Endodermal cell (in vitro differentiated cells): ENCODE measurements around the gene MTHFD1L. TPM values are rescaled to one million over a fixed set of nuclear protein-coding genes. Genes with fewer than 3 reads are reported as not detected.

Experiments
- DNase-seq: peaks from one replicate; pipeline ENCODE4 v3.0.0-alpha.2; 2017
- H3K27ac ChIP-seq: 2 replicates; pipeline ENCODE4 v1.5.1; 2013; ENCODE audit warnings: mild to moderate bottlenecking, low read depth, low read length, moderate library complexity
- H3K27me3 ChIP-seq: 2 replicates; pipeline ENCODE4 v1.6.1; 2013; ENCODE audit warnings: mild to moderate bottlenecking, low read length, moderate library complexity; ENCODE audit not compliant: insufficient read depth, control insufficient read depth, poor library complexity, severe bottlenecking
- H3K36me3 ChIP-seq: 2 replicates; pipeline ENCODE4 v1.7.0; 2013; ENCODE audit warnings: mild to moderate bottlenecking, low read length, moderate library complexity; ENCODE audit not compliant: control insufficient read depth, insufficient read depth
- H3K4me1 ChIP-seq: one replicate; pipeline ENCODE4 v1.7.0; 2013; ENCODE audit warnings: low read length; ENCODE audit not compliant: control insufficient read depth, insufficient read depth
- H3K4me3 ChIP-seq: 2 replicates; pipeline ENCODE4 v1.5.1; 2013; ENCODE audit warnings: mild to moderate bottlenecking, low read length, moderate library complexity
- H3K9ac ChIP-seq: 2 replicates; pipeline ENCODE4 v1.6.1; 2013; ENCODE audit warnings: mild to moderate bottlenecking, low read length, moderate library complexity; ENCODE audit not compliant: poor library complexity, severe bottlenecking; ENCODE audit errors: extremely low read depth
- H3K9me3 ChIP-seq: 2 replicates; pipeline ENCODE4 v1.6.1; 2013; ENCODE audit warnings: mild to moderate bottlenecking, low read length, moderate library complexity; ENCODE audit not compliant: control insufficient read depth
- H3K27ac Mint-ChIP-seq: 2 replicates; pipeline ENCODE4 v1.8.0; 2020; ENCODE audit warnings: mixed read lengths
- H3K27me3 Mint-ChIP-seq: 2 replicates; pipeline ENCODE4 v1.8.0; 2021; ENCODE audit warnings: mild to moderate bottlenecking, mixed read lengths; ENCODE audit not compliant: insufficient read depth
- H3K36me3 Mint-ChIP-seq: 2 replicates; pipeline ENCODE4 v1.8.0; 2020; ENCODE audit warnings: low read depth, mixed read lengths
- H3K4me1 Mint-ChIP-seq: 2 replicates; pipeline ENCODE4 v1.8.0; 2020; ENCODE audit warnings: mixed read lengths
- H3K4me3 Mint-ChIP-seq: 2 replicates; pipeline ENCODE4 v1.8.0; 2020; ENCODE audit warnings: mild to moderate bottlenecking, moderate library complexity, mixed read lengths
- H3K9me3 Mint-ChIP-seq: 2 replicates; pipeline ENCODE4 v1.8.0; 2020; ENCODE audit warnings: mild to moderate bottlenecking, mixed read lengths
- WGBS, 2 experiments: methylation state at CpG; one replicate each; pipeline versions ENCODE4 v1.1.5 to v1.1.7; 2013; ENCODE audit warnings: missing lambda C conversion rate in 2 of 2, mixed read lengths in 1 of 2; ENCODE audit not compliant: insufficient coverage in 1 of 2, insufficient read length in 1 of 2; 5-methylcytosine and 5-hydroxymethylcytosine counted together
- total RNA-seq, 2 donors: library from RNA; stranded (reverse); fragmentation: NEBNext Ultra II Directional in 1 of 2; extraction: Animal tissue kit (Norgen Biotek cat#: 25700) in 1 of 2; gene quantifications; 2 replicates in 1 of 2; 3 replicates in 1 of 2; pipeline ENCODE4 v1.2.1, GENCODE V29; 2021
- TF ChIP-seq, protein P1 (sequence below): fragments of 200-600 bp; sonication (generic); conservative IDR thresholded peaks from 2 replicates; pipeline ENCODE4 v1.5.0; 2021; ENCODE audit warnings: antibody characterized with exemption, mild to moderate bottlenecking

The MTHFD1L gene
- total RNA-seq, 2 donors from 2014 or later: 70.2 to 72.6 TPM

DNA sequence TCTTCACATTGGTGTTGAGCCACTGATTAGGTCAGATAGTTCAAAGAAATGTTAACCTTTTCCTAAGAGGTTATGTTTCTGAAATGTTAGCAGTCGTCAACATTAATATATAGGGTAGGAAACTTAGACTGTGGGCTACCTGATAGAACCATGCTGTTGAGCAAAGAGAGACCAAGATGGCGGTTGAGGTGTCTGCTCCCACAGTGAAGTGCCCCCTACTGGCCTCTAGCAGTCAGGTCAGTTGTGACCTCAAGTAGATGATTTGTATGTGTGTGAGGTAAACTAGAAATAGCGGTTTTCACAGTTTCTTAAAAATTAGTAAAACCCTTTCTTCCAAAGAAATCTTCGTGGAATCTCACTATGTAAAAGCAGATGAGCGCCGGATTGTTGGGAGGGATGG is 40.3 kb downstream of the MTHFD1L start:
- Mint-ChIP-seq H3K4me1 (peaks cover 3% of the 10 kb centered on the region), H3K9me3 (no peaks in the 10 kb centered on the region), H3K27ac (no peak overlapping the region), H3K4me3 (no peak overlapping the region), H3K27me3 (no peaks in the 10 kb centered on the region), H3K36me3 (peaks cover 32% of the 10 kb centered on the region)
- DNase-seq: no peak
- Histone ChIP-seq H3K36me3 (peaks cover 63% of the 10 kb centered on the region), H3K4me1 (no peaks in the 10 kb centered on the region), H3K4me3 (no peak overlapping the region), H3K9me3 (no peaks in the 10 kb centered on the region), H3K27me3 (no peaks in the 10 kb centered on the region), H3K9ac (no peak overlapping the region), H3K27ac (no peak overlapping the region)
- WGBS, 2 experiments: 50 to 76% methylated on average over 2 to 6 of the region's 6 CpGs
- TF ChIP-seq, protein P1, sequence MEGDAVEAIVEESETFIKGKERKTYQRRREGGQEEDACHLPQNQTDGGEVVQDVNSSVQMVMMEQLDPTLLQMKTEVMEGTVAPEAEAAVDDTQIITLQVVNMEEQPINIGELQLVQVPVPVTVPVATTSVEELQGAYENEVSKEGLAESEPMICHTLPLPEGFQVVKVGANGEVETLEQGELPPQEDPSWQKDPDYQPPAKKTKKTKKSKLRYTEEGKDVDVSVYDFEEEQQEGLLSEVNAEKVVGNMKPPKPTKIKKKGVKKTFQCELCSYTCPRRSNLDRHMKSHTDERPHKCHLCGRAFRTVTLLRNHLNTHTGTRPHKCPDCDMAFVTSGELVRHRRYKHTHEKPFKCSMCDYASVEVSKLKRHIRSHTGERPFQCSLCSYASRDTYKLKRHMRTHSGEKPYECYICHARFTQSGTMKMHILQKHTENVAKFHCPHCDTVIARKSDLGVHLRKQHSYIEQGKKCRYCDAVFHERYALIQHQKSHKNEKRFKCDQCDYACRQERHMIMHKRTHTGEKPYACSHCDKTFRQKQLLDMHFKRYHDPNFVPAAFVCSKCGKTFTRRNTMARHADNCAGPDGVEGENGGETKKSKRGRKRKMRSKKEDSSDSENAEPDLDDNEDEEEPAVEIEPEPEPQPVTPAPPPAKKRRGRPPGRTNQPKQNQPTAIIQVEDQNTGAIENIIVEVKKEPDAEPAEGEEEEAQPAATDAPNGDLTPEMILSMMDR: peak; percentile 74

DNA sequence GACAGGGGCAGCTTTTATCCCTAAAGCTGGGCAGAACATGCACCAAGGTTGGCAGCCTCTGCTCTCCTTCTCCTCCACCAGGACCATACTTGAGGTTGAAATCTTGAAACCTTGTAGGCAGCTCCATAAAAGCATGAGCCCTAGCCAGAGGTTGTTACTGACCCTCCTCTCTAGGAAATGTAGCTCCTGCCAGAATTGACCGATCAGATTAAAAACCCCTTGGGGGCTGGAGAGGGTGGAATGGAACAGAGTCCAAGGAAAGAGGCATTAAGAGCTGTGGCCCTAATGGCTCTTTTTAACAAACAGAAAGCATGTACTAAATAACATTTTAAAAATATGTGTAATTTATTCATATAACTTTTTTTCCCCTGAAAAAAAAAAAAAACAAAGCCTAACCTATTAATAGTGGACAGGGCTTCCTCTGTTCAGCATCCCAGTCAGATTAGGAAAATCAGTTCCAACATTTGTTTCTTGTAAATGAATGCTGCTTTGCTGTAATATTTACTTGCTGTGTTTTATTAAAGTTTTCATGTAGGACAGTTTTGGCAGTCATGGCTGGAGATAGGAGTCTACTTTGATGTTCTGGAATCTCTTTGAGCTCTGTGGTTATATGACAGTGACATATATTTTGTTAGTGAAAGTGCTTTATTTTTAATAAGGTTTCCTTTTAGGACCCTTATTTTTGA is 41.3 kb downstream of the MTHFD1L start:
- Histone ChIP-seq H3K4me3 (no peak overlapping the region), H3K36me3 (peaks cover 66% of the 10 kb centered on the region), H3K9me3 (no peaks in the 10 kb centered on the region), H3K27ac (no peak overlapping the region), H3K9ac (no peak overlapping the region), H3K27me3 (no peaks in the 10 kb centered on the region), H3K4me1 (no peaks in the 10 kb centered on the region)
- Mint-ChIP-seq H3K27me3 (no peaks in the 10 kb centered on the region), H3K4me1 (peaks cover 3% of the 10 kb centered on the region), H3K9me3 (no peaks in the 10 kb centered on the region), H3K4me3 (no peak overlapping the region), H3K36me3 (peaks cover 39% of the 10 kb centered on the region), H3K27ac (no peak overlapping the region)
- DNase-seq: no peak
- WGBS, 2 experiments: 95% methylated on average over 1 of the region's 1 CpG; no CpG with 5 or more reads in 1 of the 2 experiments
- TF ChIP-seq, protein P1: no peak

DNA sequence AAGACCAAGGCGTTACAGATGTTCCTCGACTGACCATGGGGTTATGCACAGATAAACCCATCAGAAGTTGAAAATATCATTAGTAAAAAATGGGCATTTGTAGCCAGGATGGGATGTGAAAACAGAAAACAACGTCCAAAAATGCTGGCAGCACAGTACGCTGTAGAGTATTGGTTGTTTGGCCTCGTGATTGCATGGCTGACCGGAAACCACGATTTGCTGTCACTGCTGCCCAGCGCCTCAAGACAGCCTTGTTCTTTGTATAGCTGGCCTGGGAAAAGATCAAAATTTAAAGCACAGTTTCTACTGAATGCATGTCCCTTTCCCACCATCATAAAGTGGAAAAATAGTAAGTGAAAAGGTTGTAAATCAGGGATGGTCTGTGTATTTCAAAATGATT is 41.9 kb downstream of the MTHFD1L start:
- H3K36me3 Mint-ChIP-seq: peaks cover 45% of the 10 kb centered on the region
- no peak overlapping the region for H3K4me3 Mint-ChIP-seq
- no peak for DNase-seq
- no peak overlapping the region for H3K27ac Mint-ChIP-seq
- Histone ChIP-seq H3K9me3 (no peaks in the 10 kb centered on the region), H3K4me3 (no peak overlapping the region), H3K27me3 (no peaks in the 10 kb centered on the region), H3K36me3 (peaks cover 71% of the 10 kb centered on the region), H3K9ac (no peak overlapping the region), H3K27ac (no peak overlapping the region), H3K4me1 (no peaks in the 10 kb centered on the region)
- no peaks in the 10 kb centered on the region for H3K4me1 Mint-ChIP-seq
- H3K27me3 Mint-ChIP-seq: no peaks in the 10 kb centered on the region
- WGBS, 2 experiments: 94 to 98% methylated on average over 8 of the region's 8 CpGs
- TF ChIP-seq, protein P1: no peak
- no peaks in the 10 kb centered on the region for H3K9me3 Mint-ChIP-seq
